GM21367 (cell line): ENCODE results near the gene ANO4.
A peak's percentile ranks its signal among the peaks of the same experiment; 100 is the strongest.
"Not testable (repeated sequence)": the region's sequence is repeated elsewhere in the genome, so short reads cannot be mapped to it uniquely, and the experiment has no call there.

ENCODE experiments used
- ATAC-seq: cut with Tn5 transposase; IDR thresholded peaks from one replicate; pipeline ENCODE4 v1.9.1; 2021; ENCODE audit not compliant: unreplicated experiment

ANO4 gene

DNA sequence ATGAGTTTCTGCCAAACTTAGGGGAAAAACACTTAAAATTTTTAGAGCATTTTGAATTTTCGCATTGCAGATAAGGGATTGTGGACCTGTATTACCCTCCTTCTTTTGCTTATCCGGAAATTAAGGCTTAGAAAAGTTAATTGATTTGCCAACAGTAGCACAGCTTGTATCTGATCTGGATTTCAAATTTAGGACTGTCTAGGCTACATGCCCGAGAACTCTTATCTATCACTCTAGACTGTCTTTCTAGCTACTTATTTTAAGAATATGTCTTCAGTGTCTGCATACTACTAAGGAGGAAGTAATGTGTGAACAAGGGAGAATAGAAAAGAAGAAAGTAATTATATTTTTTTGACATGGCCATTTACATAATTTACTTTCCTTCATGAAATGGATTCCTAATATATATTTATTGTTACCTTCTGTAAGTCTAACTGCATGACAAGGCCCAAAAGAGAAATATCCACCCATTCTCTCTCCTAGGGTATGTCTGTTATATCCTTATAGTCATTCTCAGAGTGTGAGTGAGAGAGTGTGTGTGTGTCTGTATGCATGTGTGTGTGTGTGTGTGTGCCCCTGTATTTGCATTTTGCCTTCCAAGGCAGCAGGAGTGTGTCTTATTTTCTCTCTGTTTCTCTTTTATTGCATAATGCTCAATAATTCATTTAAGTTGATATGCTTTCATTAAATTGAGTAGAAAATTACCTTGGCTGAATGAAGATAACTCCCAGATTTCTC, 283.4 kb downstream of the ANO4 start:
- ATAC-seq = no peak

DNA sequence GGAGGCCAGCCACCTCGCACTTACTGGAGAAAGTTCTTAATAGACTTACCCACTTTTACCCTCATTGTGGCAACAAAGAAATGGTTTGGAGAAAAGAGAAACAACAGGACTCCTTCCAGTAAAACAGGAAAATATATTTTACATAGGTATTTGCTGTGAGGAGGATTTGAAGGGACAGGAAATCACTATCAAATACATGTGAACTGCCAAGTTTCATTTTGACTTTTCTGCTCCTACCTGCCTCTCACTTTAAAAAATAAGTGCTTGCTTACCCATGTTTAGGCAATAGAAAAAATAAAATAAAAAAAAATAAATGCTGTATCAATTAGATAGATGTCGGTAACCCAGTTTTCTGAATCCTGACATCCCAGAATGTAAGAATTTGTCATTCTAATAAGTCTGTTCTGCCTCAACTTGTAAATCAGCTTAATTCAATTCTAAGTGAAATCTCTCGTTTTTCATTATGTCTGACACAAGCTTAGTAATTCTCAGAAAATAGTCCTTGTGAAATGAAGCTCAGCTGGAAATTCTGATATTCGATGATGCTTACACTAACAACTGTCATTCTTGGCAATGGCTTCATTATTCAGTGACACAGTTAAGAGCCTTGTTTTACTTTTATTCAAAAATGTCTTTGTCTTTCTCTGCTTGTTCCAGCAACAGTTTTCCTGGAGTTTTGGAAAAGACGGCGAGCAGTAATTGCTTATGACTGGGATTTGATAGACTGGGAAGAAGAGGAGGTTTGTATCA, 284.1 kb downstream of the ANO4 start:
- ATAC-seq = no peak

DNA sequence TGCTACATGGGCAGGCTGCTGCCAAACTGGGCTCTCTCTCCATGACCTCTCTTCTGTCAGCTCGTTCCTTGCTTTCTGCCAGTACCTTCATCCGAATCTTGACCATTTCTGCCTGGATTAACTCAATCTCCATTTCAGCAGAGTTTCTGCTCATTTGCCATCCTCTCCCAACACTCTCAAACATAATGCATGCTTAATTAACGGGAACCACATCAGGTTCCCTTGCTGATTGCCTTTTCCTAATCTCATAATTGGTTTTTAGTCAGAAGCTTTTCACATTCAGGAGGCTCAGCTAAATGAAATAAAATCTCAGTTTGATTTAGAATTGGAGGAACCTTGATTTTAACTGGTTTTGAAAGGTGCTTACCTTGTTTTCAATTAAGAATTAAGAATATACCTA, 288.1 kb downstream of the ANO4 start:
- ATAC-seq = no peak

DNA sequence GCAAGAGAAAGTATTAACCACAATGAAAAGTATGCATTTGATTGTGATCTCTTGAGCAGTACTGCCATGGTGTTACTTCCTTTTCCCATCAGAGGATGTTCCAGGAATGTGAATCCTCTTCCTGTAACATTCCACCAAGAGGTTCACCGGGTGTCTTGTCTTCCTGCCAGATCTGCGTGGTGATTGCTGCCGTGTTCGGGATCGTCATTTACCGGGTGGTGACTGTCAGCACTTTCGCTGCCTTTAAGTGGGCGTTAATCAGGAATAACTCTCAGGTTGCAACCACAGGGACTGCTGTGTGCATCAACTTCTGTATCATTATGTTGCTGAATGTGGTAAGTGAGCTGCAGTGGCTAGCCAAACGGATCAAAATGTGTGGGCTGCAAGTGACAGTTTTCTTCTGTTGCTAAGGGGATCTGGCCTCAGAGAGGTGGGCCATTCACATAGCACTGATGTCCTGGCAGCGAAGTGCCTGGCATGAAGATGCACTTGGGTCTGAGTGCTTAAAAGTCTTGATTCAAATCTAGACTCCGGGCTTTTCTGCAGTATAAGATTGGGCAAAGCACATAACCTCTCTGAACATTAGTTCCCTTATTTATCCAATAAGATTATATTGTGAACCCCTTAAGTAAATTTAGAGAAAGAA, 292.0 kb downstream of the ANO4 start:
- no peak for ATAC-seq

DNA sequence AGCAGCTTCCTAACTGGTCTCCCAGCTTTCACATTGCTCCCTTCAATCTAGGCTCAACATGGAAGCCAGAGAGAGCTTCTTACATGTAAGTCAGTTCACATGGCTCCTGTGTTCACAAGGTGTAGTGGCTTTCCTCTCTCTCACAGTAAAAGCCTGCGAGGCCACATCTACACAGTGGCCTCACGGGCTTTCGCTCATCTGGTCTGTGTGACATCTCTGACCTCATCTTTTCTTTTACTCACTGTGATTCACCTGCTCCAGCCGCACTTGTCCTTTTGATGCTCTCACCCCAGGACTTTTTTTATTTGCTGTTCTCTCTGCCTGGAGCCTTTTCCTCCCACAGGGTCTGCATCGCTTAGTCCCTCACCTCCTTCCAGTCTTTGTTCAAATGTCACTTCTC, 293.3 kb downstream of the ANO4 start:
- no peak for ATAC-seq

DNA sequence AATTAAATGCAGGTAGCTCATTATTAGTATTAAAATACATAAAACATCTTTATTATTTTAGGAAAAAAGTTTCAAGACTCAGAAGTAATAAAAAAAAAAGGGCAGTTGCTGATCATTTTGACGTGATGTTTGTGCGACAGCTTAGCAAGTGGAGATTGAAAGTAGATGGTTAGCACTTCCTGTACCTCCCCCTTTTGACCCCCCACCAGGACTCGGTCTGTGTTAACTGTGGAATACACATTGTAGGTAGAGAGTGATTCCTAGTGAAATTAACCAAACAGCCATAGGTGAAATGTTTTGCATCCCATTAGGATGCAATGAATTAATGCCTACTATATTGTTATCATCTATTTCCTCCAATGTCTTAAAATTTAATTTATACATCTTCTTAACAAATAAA, 294.7 kb downstream of the ANO4 start:
- no peak for ATAC-seq

DNA sequence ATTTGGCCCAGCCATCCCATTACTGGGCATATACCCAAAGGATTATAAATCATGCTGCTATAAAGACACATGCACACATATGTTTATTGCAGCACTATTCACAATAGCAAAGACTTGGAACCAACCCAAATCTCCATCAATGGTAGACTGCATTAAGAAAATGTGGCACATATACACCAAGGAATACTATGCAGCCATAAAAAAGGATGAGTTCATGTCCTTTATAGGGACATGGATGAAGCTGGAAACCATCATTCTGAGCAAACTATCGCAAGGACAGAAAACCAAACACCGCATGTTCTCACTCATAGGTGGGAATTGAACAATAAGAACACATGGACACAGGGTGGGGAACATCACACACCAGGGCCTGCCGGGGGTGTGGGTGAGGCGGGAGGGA, 295.6 kb downstream of the ANO4 start:
- ATAC-seq = not testable (repeated sequence)

DNA sequence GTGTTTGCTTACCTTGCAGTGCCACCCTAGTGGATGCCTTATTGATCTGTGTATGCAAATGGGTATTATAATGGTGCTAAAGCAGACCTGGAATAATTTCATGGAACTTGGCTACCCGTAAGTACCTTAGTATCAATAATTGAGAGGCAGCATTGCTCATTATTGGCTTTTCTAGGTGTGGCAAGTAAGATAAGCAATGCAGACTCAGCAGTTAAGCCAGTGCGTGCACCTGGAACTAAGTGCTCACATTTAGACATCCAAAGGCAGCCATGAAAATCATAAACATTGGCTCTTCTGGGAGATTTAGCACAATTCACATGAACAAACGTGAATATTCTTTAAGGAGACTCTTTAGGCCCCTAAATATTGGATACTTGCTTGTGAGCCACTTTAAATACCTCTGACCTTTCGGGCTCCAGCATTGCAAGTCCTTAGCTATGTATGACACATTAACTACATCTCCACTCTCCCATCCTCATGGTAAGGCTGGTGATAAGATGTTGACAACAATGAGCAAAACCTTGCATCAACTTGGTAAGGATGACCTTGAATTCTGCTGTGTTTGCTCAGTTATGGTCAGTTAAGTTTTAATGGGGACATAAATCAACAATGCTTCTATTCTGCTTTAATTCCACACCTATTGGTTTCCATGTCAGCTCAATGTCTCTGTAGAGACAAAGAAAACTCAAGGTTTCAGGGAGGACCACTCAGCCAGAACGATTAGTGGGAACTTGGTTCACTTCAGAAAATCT, 303.4 kb downstream of the ANO4 start:
- ATAC-seq = no peak

DNA sequence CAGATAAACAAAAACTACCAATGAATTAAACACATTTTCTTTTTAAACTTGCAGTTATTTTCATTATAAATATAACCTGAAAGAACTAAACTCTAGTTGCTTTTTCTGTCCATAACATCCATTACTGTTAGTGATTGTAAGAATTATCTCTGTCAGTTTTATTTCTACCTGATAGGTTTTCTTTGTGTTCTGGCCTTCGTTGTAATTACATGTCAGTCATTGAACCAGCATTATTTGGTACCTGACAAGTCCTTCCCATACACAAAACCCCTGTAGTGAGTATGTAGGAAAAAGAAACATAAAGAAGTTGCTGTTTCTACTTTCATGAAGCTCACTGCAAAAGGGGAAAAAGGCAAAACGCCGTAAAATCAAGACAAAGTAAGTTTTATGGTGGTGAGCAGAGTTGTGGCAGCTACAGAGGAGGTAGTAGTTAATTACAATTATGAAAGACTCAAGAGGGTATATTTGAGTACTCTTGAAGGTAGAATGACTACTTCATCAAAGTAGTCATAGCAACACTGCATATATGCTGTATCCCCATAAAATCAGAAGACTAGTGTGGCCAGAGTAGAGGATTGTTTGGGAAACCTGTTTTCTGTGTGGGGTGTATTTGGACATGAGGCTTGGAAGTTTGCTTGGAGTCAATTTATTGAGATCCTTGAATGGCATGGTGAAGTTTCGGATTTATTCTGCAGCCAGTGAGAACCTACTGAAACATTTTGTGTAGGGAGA, 312.6 kb downstream of the ANO4 start:
- no peak for ATAC-seq

DNA sequence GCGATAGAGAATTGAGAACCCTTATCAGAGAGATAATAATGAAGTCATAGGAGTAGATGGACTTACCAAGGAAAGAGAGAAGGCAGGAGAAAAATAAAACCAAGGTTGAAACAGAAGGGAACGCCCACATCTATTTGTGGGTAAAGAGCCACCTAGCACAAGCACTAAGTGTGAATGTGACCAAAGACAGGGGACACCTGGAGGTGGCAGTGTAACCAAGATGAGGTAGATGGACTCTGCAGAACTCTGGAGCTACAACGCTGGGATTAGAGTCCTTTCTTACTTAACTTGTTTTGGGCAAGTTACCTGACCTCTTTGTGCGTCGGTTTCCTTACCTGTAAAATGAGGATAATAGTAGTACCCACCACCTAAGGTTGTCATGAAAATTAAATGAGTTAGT, 313.6 kb downstream of the ANO4 start:
- ATAC-seq = no peak

DNA sequence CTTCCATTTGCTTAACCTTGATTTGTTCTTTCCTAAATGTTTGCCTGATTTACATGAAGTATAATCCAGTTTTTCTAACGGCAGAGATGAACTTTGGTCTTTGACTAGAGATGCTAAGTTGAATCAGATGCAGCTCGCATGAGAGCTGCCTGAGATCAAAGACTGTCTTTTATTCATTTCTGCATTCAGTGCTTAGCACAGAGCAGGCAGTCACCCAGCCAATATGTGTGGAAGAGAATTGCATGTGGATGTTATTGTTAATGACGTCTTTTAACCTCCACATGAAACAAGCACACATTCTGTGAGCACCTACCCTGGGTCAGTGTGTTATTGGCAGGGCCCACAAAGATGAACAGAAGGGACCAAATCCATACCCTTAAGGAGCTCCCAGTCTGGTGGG, 316.3 kb downstream of the ANO4 start:
- no peak for ATAC-seq

DNA sequence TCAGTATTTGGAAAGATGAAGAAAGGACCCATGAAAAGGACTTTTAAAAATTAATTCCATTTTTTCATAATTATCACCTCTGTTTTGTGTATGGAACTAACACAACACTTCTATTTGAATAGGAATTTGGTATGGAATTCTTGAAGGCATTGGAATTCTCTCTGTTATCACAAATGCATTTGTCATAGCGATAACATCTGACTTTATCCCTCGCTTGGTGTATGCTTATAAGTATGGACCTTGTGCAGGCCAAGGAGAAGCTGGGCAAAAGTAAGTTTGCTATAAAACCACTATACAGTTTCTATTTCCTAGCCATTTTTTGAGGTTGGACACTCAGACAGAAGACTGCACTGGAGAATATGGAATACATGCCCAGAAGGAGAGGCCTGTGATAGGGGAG, 316.9 kb downstream of the ANO4 start:
- ATAC-seq = no peak

DNA sequence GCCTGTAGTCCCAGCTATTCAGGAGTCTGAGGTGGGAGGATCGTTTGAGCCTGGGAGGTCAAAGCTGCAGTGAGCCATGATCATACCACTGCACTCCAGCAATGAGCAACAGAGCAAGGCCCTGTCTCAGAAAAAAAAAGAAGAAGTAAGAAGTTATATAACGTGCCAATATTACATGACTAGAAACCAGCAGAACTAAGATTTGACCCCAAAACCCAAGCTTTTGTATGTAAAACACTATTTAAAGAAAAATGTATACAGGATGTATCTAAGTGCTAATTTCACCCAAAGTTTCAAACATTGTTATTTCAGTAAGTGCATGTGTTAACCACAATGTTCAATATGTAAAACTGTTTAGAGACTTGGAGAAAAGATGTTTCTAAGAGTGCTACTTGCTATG, 320.8 kb downstream of the ANO4 start:
- ATAC-seq = peak; percentile 56

DNA sequence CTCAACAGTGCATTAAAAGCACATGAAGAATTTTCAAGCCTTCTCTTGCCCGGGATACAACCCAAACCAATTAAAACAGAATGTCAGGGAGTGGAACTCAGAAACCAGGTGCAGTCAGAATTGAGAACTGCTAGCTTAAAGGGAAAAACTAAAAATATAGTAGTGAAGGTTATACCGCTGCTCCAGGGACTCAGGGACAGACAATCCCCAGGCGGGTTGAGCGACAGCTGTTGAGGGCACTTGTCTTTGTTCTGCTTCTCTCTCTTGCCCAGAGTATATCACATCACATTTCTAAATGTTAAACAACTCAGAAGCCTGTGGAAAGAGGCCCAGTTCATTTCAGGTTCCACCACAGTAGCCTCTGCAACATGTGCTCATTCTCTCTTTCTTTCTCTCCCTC, 322.3 kb downstream of the ANO4 start:
- no peak for ATAC-seq

DNA sequence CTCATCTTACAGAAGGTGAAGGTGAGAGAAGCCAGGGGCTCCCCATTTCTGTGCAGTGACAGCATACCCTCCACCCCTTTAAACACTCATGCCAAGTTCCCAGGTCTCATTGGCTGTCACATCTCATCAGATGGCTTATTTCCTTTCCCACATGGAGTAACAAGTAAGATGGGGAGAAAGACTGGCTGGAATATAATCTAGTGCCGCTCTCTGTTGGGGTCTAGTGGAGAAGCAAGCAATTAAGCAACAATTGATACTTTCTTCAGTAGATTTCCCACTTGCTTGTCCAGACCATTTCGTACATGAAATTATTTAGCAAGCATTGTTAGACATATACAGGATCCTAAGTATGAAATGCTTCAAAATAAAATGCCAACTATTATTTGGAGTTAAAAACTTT, 323.3 kb downstream of the ANO4 start:
- ATAC-seq = no peak

DNA sequence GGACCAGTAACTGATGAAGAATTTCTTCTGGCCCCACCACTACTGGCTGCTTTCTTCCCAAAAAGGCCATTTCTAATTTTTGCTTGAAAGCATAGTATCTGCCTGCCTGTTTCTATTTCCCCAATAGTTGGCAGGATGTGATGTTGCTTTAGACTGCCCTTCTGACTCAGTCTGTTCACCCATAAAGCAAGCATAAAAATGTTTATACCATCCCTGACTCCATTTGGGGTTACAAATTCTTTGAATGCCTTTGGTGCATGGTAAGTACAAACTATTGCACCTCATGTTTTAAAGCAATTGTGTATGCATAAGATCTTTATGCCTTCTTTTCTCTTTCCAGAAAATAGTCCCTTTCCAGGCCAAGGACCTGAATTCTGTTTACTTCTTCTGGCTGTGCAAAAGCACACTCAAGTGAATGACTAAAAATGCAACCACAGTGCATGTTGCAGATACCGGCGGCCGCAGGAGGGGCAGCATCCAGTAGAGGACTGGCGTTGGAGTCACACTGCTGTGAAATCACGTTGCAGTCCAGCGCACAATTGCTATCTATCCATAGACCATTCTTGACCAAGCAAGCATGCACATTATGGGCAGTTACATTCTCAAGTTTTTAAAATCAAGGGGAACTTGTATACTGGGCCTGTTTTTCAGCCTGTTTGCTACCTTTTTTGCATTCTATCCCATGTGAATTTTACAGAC, 333.1 kb downstream of the ANO4 start:
- ATAC-seq = no peak

DNA sequence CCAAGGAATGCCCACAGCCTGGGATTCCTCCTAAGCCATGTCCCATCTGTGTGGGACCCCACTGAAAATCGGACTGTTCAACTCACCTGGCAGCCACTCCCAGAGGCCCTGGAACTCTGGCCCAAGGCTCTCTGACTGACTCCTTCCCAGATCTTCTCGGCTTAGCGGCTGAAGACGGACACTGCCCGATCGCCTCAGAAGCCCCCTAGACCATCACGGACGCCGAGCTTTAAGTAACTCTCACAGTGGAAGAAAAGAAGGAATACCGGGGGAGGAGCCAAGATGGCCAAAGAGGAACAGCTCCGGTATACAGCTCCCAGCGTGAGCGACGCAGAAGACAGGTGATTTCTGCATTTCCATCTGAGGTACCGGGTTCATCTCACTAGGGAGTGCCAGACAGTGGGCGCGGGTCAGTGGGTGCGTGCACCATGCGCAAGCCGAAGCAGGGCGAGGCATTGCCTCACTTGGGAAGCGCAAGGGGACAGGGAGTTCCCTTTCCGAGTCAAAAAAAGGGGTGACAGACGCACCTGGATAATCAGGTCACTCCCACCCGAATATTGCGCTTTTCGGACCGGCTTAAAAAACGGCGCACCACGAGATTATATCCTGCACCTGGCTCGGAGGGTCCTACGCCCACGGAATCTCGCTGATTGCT, 351.3 kb downstream of the ANO4 start:
- not testable (repeated sequence) for ATAC-seq

DNA sequence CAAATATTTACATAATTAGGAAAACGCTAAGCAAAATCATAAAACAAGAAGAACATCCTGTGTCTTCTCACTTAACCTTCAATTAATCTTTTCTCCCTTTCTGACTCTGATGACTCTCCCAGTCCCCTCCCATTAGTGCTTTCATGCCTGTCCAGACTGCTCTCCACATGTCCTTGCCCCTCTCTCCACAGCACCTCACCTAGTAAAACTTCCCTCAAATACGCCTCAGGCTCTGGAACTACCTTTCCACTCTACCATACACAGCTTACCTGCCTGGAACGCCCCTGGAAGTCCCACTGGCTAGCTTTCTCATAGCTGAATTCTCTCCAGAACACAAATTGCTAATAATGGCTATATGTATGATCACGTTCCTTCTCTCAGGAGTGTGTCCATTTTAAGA, 370.7 kb downstream of the ANO4 start:
- ATAC-seq = no peak

DNA sequence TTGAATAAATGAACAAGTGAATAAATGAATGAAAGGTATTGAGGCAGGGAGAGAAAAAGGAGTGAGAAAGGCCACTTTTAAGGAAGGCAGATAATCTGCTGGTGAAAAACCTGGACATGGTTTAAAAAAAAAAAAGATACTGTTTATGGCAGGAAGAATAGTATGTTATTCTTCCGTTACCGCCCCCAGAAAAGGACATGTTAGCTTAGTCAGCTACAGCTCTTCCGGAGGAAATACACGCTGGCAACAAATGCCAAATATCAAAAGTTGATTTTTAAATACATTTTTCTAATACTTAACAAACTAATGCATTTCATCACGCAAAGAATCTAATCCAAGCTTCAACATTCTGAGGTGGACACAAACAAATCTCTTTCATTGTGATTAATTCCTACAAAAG, 372.3 kb downstream of the ANO4 start:
- ATAC-seq = no peak

DNA sequence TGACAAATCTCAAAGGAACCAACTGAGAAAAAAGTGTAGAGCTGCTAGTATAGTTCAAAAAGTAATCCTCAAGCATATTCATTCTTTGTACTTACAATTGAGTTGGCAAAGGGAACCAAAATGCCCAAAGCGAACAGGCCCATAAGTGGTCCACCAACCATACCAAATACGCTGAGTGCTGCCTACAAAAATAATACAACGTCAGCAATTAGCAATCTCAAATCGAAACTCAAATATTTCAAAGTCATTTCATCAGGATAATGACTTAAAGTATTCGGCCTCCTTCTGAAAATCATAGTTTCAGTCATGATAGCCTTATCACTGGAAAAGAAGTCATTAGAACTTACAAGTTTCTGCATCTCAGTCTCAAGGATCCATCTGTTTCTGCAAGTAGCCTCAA, 373.4 kb downstream of the ANO4 start:
- ATAC-seq = no peak
